H9 (cell line): ENCODE data around the gene UNC79. TPM values are rescaled to one million over a fixed set of nuclear protein-coding genes. Genes with fewer than 3 reads are reported as not detected.

Source experiments
- DNase-seq: peaks from one replicate; pipeline ENCODE4 v3.0.0-alpha.2; 2017
- H2AFZ ChIP-seq: one replicate; pipeline ENCODE4 v1.6.1; 2013; ENCODE audit warnings: mild to moderate bottlenecking, low read length, control low read depth, moderate library complexity
- H2AK5ac ChIP-seq: 2 replicates; pipeline ENCODE4 v1.6.1; 2013; ENCODE audit warnings: low read length, control low read depth, mixed read lengths; ENCODE audit not compliant: insufficient read length
- H2BK120ac ChIP-seq: one replicate; pipeline ENCODE4 v1.6.1; 2013; ENCODE audit warnings: low read depth, mild to moderate bottlenecking, low read length, control low read depth, inconsistent platforms; ENCODE audit not compliant: poor library complexity, severe bottlenecking
- H2BK12ac ChIP-seq: 2 replicates; pipeline ENCODE4 v1.6.1; 2013; ENCODE audit warnings: low read length, control low read depth, mixed read lengths, low read depth; ENCODE audit not compliant: insufficient read length
- H2BK15ac ChIP-seq: 2 replicates; pipeline ENCODE4 v1.6.1; 2013; ENCODE audit warnings: low read depth, low read length, control low read depth
- H2BK20ac ChIP-seq: one replicate; pipeline ENCODE4 v1.6.1; 2013; ENCODE audit warnings: low read depth, mild to moderate bottlenecking, low read length, control low read depth, inconsistent platforms; ENCODE audit not compliant: poor library complexity, severe bottlenecking
- H2BK5ac ChIP-seq: 2 replicates; pipeline ENCODE4 v1.6.1; 2013; ENCODE audit warnings: low read length, control low read depth, mixed read lengths; ENCODE audit not compliant: insufficient read length
- H3K14ac ChIP-seq: 2 replicates; pipeline ENCODE4 v1.6.1; 2013; ENCODE audit warnings: low read length, control low read depth; ENCODE audit not compliant: insufficient read depth
- H3K18ac ChIP-seq: 2 replicates; pipeline ENCODE4 v1.6.1; 2013; ENCODE audit warnings: low read depth, mild to moderate bottlenecking, mixed read lengths, low read length, control low read depth; ENCODE audit not compliant: insufficient read length
- H3K23ac ChIP-seq: 2 replicates; pipeline ENCODE4 v1.6.1; 2013; ENCODE audit warnings: low read length, control low read depth, mixed read lengths, low read depth; ENCODE audit not compliant: insufficient read length
- H3K23me2 ChIP-seq: 2 replicates; pipeline ENCODE4 v1.6.1; 2013; ENCODE audit warnings: low read depth, mild to moderate bottlenecking, mixed read lengths, low read length, control low read depth; ENCODE audit not compliant: insufficient read length, poor library complexity, severe bottlenecking
- H3K27ac ChIP-seq: 2 replicates; pipeline ENCODE4 v1.5.1; 2013; ENCODE audit warnings: low read length, control low read depth, mixed read lengths, low read depth; ENCODE audit not compliant: insufficient read length
- H3K27me3 ChIP-seq: 2 replicates; pipeline ENCODE4 v1.6.1; 2013; ENCODE audit warnings: low read length, control low read depth, inconsistent platforms; ENCODE audit not compliant: insufficient read depth
- H3K4ac ChIP-seq: 2 replicates; pipeline ENCODE4 v1.6.1; 2013; ENCODE audit warnings: low read depth, mild to moderate bottlenecking, control low read depth, inconsistent platforms, low read length, moderate library complexity
- H3K4me1 ChIP-seq: 2 replicates; pipeline ENCODE4 v1.6.1; 2013; ENCODE audit warnings: low read length, control low read depth, inconsistent platforms; ENCODE audit not compliant: insufficient read depth
- H3K4me2 ChIP-seq: 2 replicates; pipeline ENCODE4 v1.6.1; 2013; ENCODE audit warnings: low read length, control low read depth, mixed read lengths; ENCODE audit not compliant: insufficient read length, insufficient read depth
- H3K56ac ChIP-seq: 2 replicates; pipeline ENCODE4 v1.6.1; 2013; ENCODE audit warnings: low read depth, mild to moderate bottlenecking, mixed read lengths, low read length, control low read depth; ENCODE audit not compliant: insufficient read length
- H3K79me1 ChIP-seq: 2 replicates; pipeline ENCODE4 v1.6.1; 2013; ENCODE audit warnings: low read depth, mild to moderate bottlenecking, moderate library complexity, low read length, control low read depth, inconsistent platforms; ENCODE audit not compliant: insufficient read depth, poor library complexity, severe bottlenecking
- H3K79me2 ChIP-seq: 2 replicates; pipeline ENCODE4 v1.6.1; 2013; ENCODE audit warnings: low read length, control low read depth, inconsistent platforms; ENCODE audit not compliant: insufficient read depth
- H3K9ac ChIP-seq: 2 replicates; pipeline ENCODE4 v1.6.1; 2013; ENCODE audit warnings: low read length, control low read depth, mixed read lengths; ENCODE audit not compliant: insufficient read length; ENCODE audit errors: extremely low read depth
- H3K9me3 ChIP-seq: one replicate; pipeline ENCODE4 v1.6.1; 2013; ENCODE audit warnings: low read depth, low read length, inconsistent platforms; ENCODE audit not compliant: control insufficient read depth
- H3T11ph ChIP-seq: one replicate; pipeline ENCODE4 v1.6.1; 2013; ENCODE audit warnings: mild to moderate bottlenecking, low read length, control low read depth, inconsistent platforms
- H4K20me1 ChIP-seq: one replicate; pipeline ENCODE4 v1.6.1; 2013; ENCODE audit not compliant: control insufficient read depth, insufficient read length, insufficient read depth
- H4K5ac ChIP-seq: 2 replicates; pipeline ENCODE4 v1.6.1; 2013; ENCODE audit warnings: low read depth, mild to moderate bottlenecking, mixed read lengths, low read length, control low read depth; ENCODE audit not compliant: insufficient read length
- H4K8ac ChIP-seq: replicated peaks from 2 replicates; pipeline ENCODE4 v1.6.1; 2013; ENCODE audit warnings: low read length, control low read depth, mixed read lengths, low read depth; ENCODE audit not compliant: insufficient read length
- H4K91ac ChIP-seq: 2 replicates; pipeline ENCODE4 v1.6.1; 2013; ENCODE audit warnings: low read depth, mild to moderate bottlenecking, moderate library complexity, mixed read lengths, low read length, control low read depth; ENCODE audit not compliant: insufficient read length
- H3K27ac Mint-ChIP-seq, 3 experiments: 2 replicates in 2 of 3; 3 replicates in 1 of 3; pipeline ENCODE4 v1.8.0; 2020 to 2021; ENCODE audit warnings: mixed read lengths in 3 of 3, mild to moderate bottlenecking in 1 of 3, moderate library complexity in 1 of 3
- H3K27me3 Mint-ChIP-seq: 2 replicates; pipeline ENCODE4 v1.8.0; 2021; ENCODE audit warnings: low read depth, mild to moderate bottlenecking, moderate library complexity, mixed read lengths
- H3K36me3 Mint-ChIP-seq, 3 experiments: 2 replicates in 2 of 3; 3 replicates in 1 of 3; pipeline ENCODE4 v1.8.0; 2020 to 2021; ENCODE audit warnings: low read depth in 3 of 3, mixed read lengths in 3 of 3; ENCODE audit not compliant: insufficient read depth in 1 of 3
- H3K4me1 Mint-ChIP-seq, 2 experiments: 2 replicates each; pipeline ENCODE4 v1.8.0; 2020; ENCODE audit warnings: mixed read lengths in 2 of 2
- H3K4me3 Mint-ChIP-seq, 2 experiments: 2 replicates in 1 of 2; 3 replicates in 1 of 2; pipeline ENCODE4 v1.8.0; 2020 to 2021; ENCODE audit warnings: mild to moderate bottlenecking in 2 of 2, mixed read lengths in 2 of 2, moderate library complexity in 1 of 2
- H3K9me3 Mint-ChIP-seq, 2 experiments: 2 replicates in 1 of 2; 3 replicates in 1 of 2; pipeline ENCODE4 v1.8.0; 2020; ENCODE audit warnings: mild to moderate bottlenecking in 2 of 2, mixed read lengths in 2 of 2, moderate library complexity in 1 of 2
- CTCF ChIP-seq: fragments of 200-600 bp; sonication (generic); conservative IDR thresholded peaks from 3 replicates; pipeline ENCODE4 v1.8.0; 2021; ENCODE audit warnings: antibody characterized with exemption, mild to moderate bottlenecking
- WGBS: extraction: QIAGEN DNeasy Blood & Tissue Kit; methylation state at CpG from one replicate; pipeline ENCODE4 v1.1.7; 2013; ENCODE audit warnings: missing lambda C conversion rate, low lambda C conversion rate, mixed read lengths; ENCODE audit not compliant: insufficient read length; ENCODE audit errors: extremely low coverage; 5-methylcytosine and 5-hydroxymethylcytosine counted together
- total RNA-seq: library from RNA; stranded (reverse); gene quantifications from 2 replicates; pipeline ENCODE4 v1.2.1, GENCODE V29; 2021

The UNC79 gene
- total RNA-seq, 1 experiment from 2014 or later = 3.0 TPM

DNA sequence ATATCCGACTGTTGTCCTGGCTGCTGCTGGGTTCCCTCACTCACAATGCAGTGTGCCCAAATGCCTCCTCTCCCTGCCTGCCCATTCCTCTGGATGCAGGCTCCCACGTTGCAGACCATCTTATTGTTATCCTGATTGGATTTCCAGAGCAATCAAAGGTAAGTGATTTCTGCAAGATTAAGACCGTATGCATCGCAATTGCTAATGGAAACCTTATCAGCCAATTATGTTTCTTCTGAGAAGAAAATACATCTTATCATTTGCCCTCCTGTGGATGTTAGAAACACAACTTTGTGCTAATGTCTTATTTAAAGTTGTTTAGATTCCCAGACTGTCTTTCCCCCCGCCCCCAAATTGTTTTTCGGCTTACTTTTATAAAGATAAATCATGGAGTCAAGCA lies 259.4 kb downstream of the UNC79 start:
- H3K27me3 Mint-ChIP-seq = no peaks in the 10 kb centered on the region
- H3T11ph ChIP-seq = no peak overlapping the region
- WGBS = no CpG with 5 or more reads among the region's 6 CpGs
- H2BK120ac ChIP-seq = no peak overlapping the region
- H2AK5ac ChIP-seq = no peak overlapping the region
- H3K9me3 Mint-ChIP-seq = no peaks in the 10 kb centered on the region
- no peak overlapping the region for H3K4ac ChIP-seq
- H3K14ac ChIP-seq = no peak overlapping the region
- no peaks in the 10 kb centered on the region for H4K20me1 ChIP-seq
- no peak overlapping the region for H3K18ac ChIP-seq
- H3K36me3 Mint-ChIP-seq = peaks cover 0 to 4% (median 2%) of the 10 kb centered on the region in 3 experiments; a peak in 6 of 7 replicates
- no peak overlapping the region for H4K8ac ChIP-seq
- no peak for TF ChIP-seq CTCF
- no peaks in the 10 kb centered on the region for H3K79me2 ChIP-seq
- no peak overlapping the region for H2AFZ ChIP-seq
- no peak overlapping the region for H2BK5ac ChIP-seq
- H3K23me2 ChIP-seq = no peaks in the 10 kb centered on the region
- no peak overlapping the region for H3K9ac ChIP-seq
- H3K4me3 Mint-ChIP-seq = no peak overlapping the region
- peak overlapping the region; percentile 22 to 63 (median 49); a peak in 4 of 7 replicates for H3K27ac Mint-ChIP-seq
- H3K4me1 Mint-ChIP-seq = peaks cover 86 to 91% of the 10 kb centered on the region in 2 experiments
- no peak overlapping the region for H4K5ac ChIP-seq
- no peaks in the 10 kb centered on the region for H3K79me1 ChIP-seq
- no peak overlapping the region for H2BK15ac ChIP-seq
- DNase-seq = no peak
- H3K23ac ChIP-seq = no peak overlapping the region
- H3K9me3 ChIP-seq = no peaks in the 10 kb centered on the region
- H3K4me1 ChIP-seq = peaks cover 31% of the 10 kb centered on the region
- H2BK12ac ChIP-seq = no peak overlapping the region
- no peak overlapping the region for H3K27ac ChIP-seq
- H4K91ac ChIP-seq = no peak overlapping the region
- no peak overlapping the region for H2BK20ac ChIP-seq
- H3K4me2 ChIP-seq = no peak overlapping the region
- H3K27me3 ChIP-seq = no peaks in the 10 kb centered on the region
- H3K56ac ChIP-seq = no peak overlapping the region
